Measurements from ENCODE around the gene NUFIP2.

DNA sequence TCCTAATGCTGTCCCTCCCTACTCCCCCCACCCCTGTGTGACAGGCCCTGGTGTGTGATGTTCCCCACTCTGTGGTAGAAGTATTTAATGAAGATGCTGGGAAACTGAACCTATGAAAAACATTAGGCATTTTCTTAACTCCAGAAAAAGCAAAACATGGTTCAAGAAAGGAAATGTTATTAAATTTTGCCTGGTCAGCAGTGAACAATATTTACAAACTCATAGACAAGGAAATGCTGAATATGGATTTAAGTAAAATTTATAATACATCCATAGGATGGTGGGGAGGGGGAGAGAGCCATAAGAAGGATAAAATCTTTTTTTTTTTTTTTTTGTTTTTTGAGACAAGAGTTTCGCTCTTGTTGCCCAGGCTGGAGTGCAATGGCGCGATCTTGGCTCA is 58.0 kb downstream of the NUFIP2 start:
- no peak for TF ChIP-seq CTCF (conservative IDR thresholded peaks at IDR 0.05)
- TF ChIP-seq ZFX (IDR thresholded peaks at IDR 0.05): no peak
